HL-60 (cell line): Measurements from ENCODE around the gene GLRA1.

Source experiments
- POLR2AphosphoS5 ChIP-seq: IDR thresholded peaks from 2 replicates; pipeline ENCODE4 v1.6.1; 2012; ENCODE audit warnings: low read depth
- REST ChIP-seq: IDR thresholded peaks from 2 replicates; pipeline ENCODE4 v1.6.1; 2012; ENCODE audit warnings: low read depth; ENCODE audit not compliant: insufficient replicate concordance

- no peak for TF ChIP-seq POLR2AphosphoS5
- TF ChIP-seq REST, result no peak
Measured at GRCh38 chr5:151949701-151950308, 25.2 kb upstream of the GLRA1 start.
